ENCODE measurements around the gene ZYX.
"Not testable (repeated sequence)": the region's sequence is repeated elsewhere in the genome, so short reads cannot be mapped to it uniquely, and the experiment has no call there.

The ZYX gene

GRCh38 chr7:143390104-143390772 lies 9.1 kb downstream of the ZYX start:
- Histone ChIP-seq H2AFZ (ENCODE audit: low read depth, low read length) (no peak overlapping the region), H4K20me1 (ENCODE audit: insufficient read depth, low read length) (no peaks in the 10 kb centered on the region), H3K36me3 (ENCODE audit: insufficient read depth, low read length) (no peaks in the 10 kb centered on the region), H3K4me2 (ENCODE audit: insufficient read depth, low read length) (no peak overlapping the region), H3K4me1 (ENCODE audit: insufficient read depth, low read length) (no peaks in the 10 kb centered on the region), H3K9ac (ENCODE audit: low read depth, low read length) (no peak overlapping the region), H3K4me3 (ENCODE audit: low read depth in 1 of 2, low read length in 2 of 2) (no peak overlapping the region), H3K27ac (ENCODE audit: low read length) (no peak overlapping the region), H3K27me3 (ENCODE audit: insufficient read depth, low read length, poor library complexity) (no peaks in the 10 kb centered on the region), H3K9me3 (ENCODE audit: insufficient read depth, low read length, severe bottlenecking) (no peaks in the 10 kb centered on the region), H3K79me2 (ENCODE audit: insufficient read depth, low read length) (no peaks in the 10 kb centered on the region)
- DNase-seq (no peak), ATAC-seq (ENCODE audit: insufficient read depth, low read depth) (no peak)
- TF ChIP-seq CTCF (IDR thresholded peaks at IDR 0.05; ENCODE audit: borderline replicate concordance, extremely low read depth, low read length, poor library complexity, severe bottlenecking) = no peak
- no peak for TF ChIP-seq EZH2 (IDR thresholded peaks at IDR 0.05; ENCODE audit: borderline replicate concordance, low read depth, low read length, severe bottlenecking)

DNA sequence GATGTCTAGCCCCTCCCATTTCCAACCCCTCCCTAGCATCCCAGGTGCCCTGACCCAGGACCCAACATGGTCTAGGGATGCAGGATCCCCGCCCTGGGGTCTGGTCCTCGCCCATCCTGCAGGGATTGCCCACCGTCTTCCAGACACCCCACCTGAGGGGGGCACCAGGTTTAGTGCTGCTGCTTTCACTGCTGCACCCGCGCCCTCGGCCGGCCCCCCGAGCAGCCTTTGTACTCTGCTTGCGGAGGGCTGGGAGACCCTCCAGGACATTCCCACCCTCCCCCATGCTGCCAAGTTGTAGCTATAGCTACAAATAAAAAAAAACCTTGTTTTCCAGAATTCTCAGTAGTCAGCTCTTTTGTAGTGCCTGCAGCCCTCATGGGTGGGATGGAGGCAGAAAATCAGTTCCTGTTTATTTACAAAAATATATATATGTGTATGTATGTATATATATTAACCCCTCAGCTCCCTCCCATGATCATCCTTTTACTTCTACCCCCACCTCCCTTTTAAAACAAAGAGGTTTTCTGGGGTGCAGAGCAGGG lies 9.7 kb downstream of the ZYX start:
- Histone ChIP-seq H4K20me1 (ENCODE audit: insufficient read depth, low read length) (no peaks in the 10 kb centered on the region), H3K36me3 (ENCODE audit: insufficient read depth, low read length) (no peaks in the 10 kb centered on the region)

DNA sequence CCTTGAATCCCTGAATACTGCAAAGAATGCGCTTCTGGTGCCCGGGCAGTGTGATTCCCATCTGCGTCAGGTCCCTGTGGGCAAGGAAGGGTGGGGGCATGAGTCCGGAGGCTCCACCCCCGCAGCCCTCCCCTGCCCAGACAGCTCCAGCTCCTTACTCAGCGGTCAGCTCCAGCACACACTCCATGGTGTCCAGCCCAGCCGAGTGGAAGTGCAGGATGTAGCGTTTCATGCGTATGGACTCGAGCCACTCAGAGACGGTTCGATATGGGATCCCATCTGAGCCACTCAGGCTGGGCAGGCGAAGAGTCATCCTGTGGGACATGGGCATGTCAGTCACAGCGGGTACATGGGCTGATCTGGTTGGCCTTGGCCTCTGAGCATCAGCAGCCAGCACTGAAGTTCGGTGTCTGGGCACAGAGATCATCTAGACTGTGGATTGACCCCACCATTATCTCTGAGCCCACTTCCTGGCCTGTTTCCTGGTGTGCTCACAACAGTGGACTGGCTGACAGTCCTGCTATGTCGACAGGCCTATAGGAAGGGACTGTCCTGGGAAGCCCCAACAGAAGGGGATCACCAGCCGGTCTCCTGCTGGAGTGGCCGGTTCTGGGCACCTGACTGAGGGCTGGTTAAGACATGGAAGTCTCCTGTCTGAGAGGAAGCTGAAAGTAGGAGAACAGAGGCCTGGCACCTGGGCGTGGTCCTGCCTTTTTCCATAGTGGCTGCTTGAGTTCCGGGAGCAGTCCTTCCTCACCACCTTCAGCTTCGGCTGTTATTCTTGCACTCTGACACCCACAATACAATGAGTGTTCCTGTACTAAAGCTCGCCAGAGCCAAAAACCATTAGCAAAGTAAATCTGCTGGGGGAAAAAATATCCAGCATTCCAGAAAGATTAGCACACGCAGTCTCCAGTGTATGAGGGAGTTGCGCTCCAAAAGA lies 10.6 kb downstream of the ZYX start:
- no peaks in the 10 kb centered on the region for H3K36me3 ChIP-seq (ENCODE audit: insufficient read depth, low read length)
- no peaks in the 10 kb centered on the region for H4K20me1 ChIP-seq (ENCODE audit: insufficient read depth, low read length)
- DNase-seq = no peak
- H3K9me3 ChIP-seq (ENCODE audit: insufficient read depth, low read length, severe bottlenecking) = no peaks in the 10 kb centered on the region
- no peaks in the 10 kb centered on the region for H3K4me1 ChIP-seq (ENCODE audit: insufficient read depth, low read length)
- H3K79me2 ChIP-seq (ENCODE audit: insufficient read depth, low read length) = no peaks in the 10 kb centered on the region
- no peak overlapping the region for H2AFZ ChIP-seq (ENCODE audit: low read depth, low read length)
- no peaks in the 10 kb centered on the region for H3K27me3 ChIP-seq (ENCODE audit: insufficient read depth, low read length, poor library complexity)
- H3K27ac ChIP-seq (ENCODE audit: low read length) = no peak overlapping the region
- ATAC-seq (ENCODE audit: insufficient read depth, low read depth) = no peak
- H3K9ac ChIP-seq (ENCODE audit: low read depth, low read length) = no peak overlapping the region
- TF ChIP-seq CTCF (IDR thresholded peaks at IDR 0.05; ENCODE audit: borderline replicate concordance, extremely low read depth, low read length, poor library complexity, severe bottlenecking) (no peak), EZH2 (IDR thresholded peaks at IDR 0.05; ENCODE audit: borderline replicate concordance, low read depth, low read length, severe bottlenecking) (no peak)
- no peak overlapping the region for H3K4me2 ChIP-seq (ENCODE audit: insufficient read depth, low read length)
- H3K4me3 ChIP-seq (ENCODE audit: low read depth in 1 of 2, low read length in 2 of 2) = no peak overlapping the region

More for the DNA sequence above, 9.7 kb downstream of the ZYX start:
- DNase-seq = no peak
- no peak for ATAC-seq (ENCODE audit: insufficient read depth, low read depth)
- no peaks in the 10 kb centered on the region for H3K79me2 ChIP-seq (ENCODE audit: insufficient read depth, low read length)
- H3K9me3 ChIP-seq (ENCODE audit: insufficient read depth, low read length, severe bottlenecking) = no peaks in the 10 kb centered on the region
- H3K9ac ChIP-seq (ENCODE audit: low read depth, low read length) = no peak overlapping the region
- no peak overlapping the region for H3K4me3 ChIP-seq (ENCODE audit: low read depth in 1 of 2, low read length in 2 of 2)
- no peaks in the 10 kb centered on the region for H3K27me3 ChIP-seq (ENCODE audit: insufficient read depth, low read length, poor library complexity)
- no peak overlapping the region for H3K4me2 ChIP-seq (ENCODE audit: insufficient read depth, low read length)
- no peaks in the 10 kb centered on the region for H3K4me1 ChIP-seq (ENCODE audit: insufficient read depth, low read length)
- TF ChIP-seq EZH2 (IDR thresholded peaks at IDR 0.05; ENCODE audit: borderline replicate concordance, low read depth, low read length, severe bottlenecking) (no peak), CTCF (IDR thresholded peaks at IDR 0.05; ENCODE audit: borderline replicate concordance, extremely low read depth, low read length, poor library complexity, severe bottlenecking) (no peak)
- H3K27ac ChIP-seq (ENCODE audit: low read length) = no peak overlapping the region
- no peak overlapping the region for H2AFZ ChIP-seq (ENCODE audit: low read depth, low read length)

DNA sequence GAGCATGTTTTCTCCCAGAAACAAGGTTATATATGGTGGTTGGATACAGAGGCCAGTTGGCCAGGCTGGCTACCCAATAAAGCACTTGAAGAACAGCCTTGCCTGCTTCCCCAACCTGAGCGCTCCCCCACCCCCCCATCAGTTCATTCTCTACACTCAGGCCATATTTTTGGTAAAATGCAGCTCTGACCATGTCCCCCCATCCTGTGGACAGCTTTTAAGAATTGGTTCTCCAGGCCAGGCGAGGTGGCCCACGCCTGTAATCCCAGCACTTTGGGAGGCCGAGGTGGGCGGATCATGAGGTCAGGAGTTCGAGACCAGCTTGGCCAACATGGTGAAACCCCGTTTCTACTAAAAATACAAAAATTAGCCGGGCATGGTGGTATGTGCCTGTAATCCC lies 11.3 kb downstream of the ZYX start:
- not testable (repeated sequence) for H2AFZ ChIP-seq (ENCODE audit: low read depth, low read length); H3K9ac ChIP-seq (ENCODE audit: low read depth, low read length); H3K4me1 ChIP-seq (ENCODE audit: insufficient read depth, low read length); H3K4me3 ChIP-seq (ENCODE audit: low read depth in 1 of 2, low read length in 2 of 2); H3K27me3 ChIP-seq (ENCODE audit: insufficient read depth, low read length, poor library complexity); H3K27ac ChIP-seq (ENCODE audit: low read length); H3K79me2 ChIP-seq (ENCODE audit: insufficient read depth, low read length); H4K20me1 ChIP-seq (ENCODE audit: insufficient read depth, low read length); H3K9me3 ChIP-seq (ENCODE audit: insufficient read depth, low read length, severe bottlenecking); ATAC-seq (ENCODE audit: insufficient read depth, low read depth); H3K4me2 ChIP-seq (ENCODE audit: insufficient read depth, low read length); DNase-seq; H3K36me3 ChIP-seq (ENCODE audit: insufficient read depth, low read length)
